CD4-positive, alpha-beta memory T cell (primary cell): Measurements from ENCODE around the gene HPD. TPM values are rescaled to one million over a fixed set of nuclear protein-coding genes. Genes with fewer than 3 reads are reported as not detected.
A peak's percentile ranks its signal among the peaks of the same experiment; 100 is the strongest.

Experiments
- CTCF ChIA-PET: fragments of 350-600 bp; sonication (Branson Sonifier 250); formaldehyde crosslinking; loops from one replicate; lab custom pipeline; 2021; ENCODE audit warnings: inconsistent platforms; ENCODE audit not compliant: partially characterized antibody; lab: Charles Lee
- POLR2A ChIA-PET: fragments of 350-600 bp; sonication (Branson Sonifier 250); formaldehyde crosslinking; loops from one replicate; lab custom pipeline; 2021; ENCODE audit not compliant: partially characterized antibody; lab: Charles Lee
- DNase-seq, 5 donors: peaks; one replicate each; pipeline versions ENCODE4 v3.0.0 to v3.0.0-alpha.2; 2020 to 2022; ENCODE audit warnings: mixed read lengths in 1 of 5
- H3K27ac ChIP-seq: one replicate; pipeline ENCODE4 v1.7.0; 2013; ENCODE audit warnings: low read depth, low read length
- H3K27me3 ChIP-seq: 2 replicates; pipeline ENCODE4 v1.7.0; 2013; ENCODE audit warnings: mild to moderate bottlenecking, low read length, moderate library complexity; ENCODE audit not compliant: insufficient read depth
- H3K36me3 ChIP-seq: 2 replicates; pipeline ENCODE4 v1.7.0; 2013; ENCODE audit warnings: mild to moderate bottlenecking, low read length, moderate library complexity; ENCODE audit not compliant: insufficient read depth
- H3K4me1 ChIP-seq: 2 replicates; pipeline ENCODE4 v1.7.0; 2013; ENCODE audit warnings: mild to moderate bottlenecking, low read length, moderate library complexity; ENCODE audit not compliant: insufficient read depth
- H3K4me3 ChIP-seq, 2 donors: one replicate each; pipeline ENCODE4 v1.7.0; 2013; ENCODE audit warnings: low read length in 2 of 2, mild to moderate bottlenecking in 1 of 2
- H3K9me3 ChIP-seq, 2 donors: one replicate each; pipeline ENCODE4 v1.7.0; 2013; ENCODE audit warnings: low read length in 2 of 2, control low read depth in 1 of 2; ENCODE audit not compliant: control insufficient read depth in 1 of 2
- H3K27ac Mint-ChIP-seq, 7 donors: one replicate each; pipeline ENCODE4 v1.8.0; 2020 to 2021; ENCODE audit warnings: mixed read lengths in 7 of 7, mild to moderate bottlenecking in 6 of 7, inconsistent platforms in 3 of 7, moderate library complexity in 3 of 7
- H3K27me3 Mint-ChIP-seq, 2 donors: one replicate each; pipeline ENCODE4 v1.8.0; 2020 to 2021; ENCODE audit warnings: mixed read lengths in 2 of 2
- H3K36me3 Mint-ChIP-seq, 2 donors: one replicate each; pipeline ENCODE4 v1.8.0; 2020 to 2021; ENCODE audit warnings: mixed read lengths in 2 of 2, inconsistent platforms in 1 of 2, mild to moderate bottlenecking in 1 of 2
- H3K4me1 Mint-ChIP-seq, 4 donors: one replicate each; pipeline ENCODE4 v1.8.0; 2020 to 2021; ENCODE audit warnings: mixed read lengths in 4 of 4, mild to moderate bottlenecking in 1 of 4
- H3K4me3 Mint-ChIP-seq, 8 donors: one replicate each; pipeline ENCODE4 v1.8.0; 2020 to 2021; ENCODE audit warnings: mixed read lengths in 8 of 8, mild to moderate bottlenecking in 7 of 8, moderate library complexity in 6 of 8, inconsistent platforms in 3 of 8
- H3K9me3 Mint-ChIP-seq, 8 donors: one replicate each; pipeline ENCODE4 v1.8.0; 2020 to 2021; ENCODE audit warnings: mixed read lengths in 8 of 8, mild to moderate bottlenecking in 5 of 8, inconsistent platforms in 3 of 8, moderate library complexity in 1 of 8
- intact Hi-C: fragments of 100-400 bp; cut with micrococcal nuclease; formaldehyde crosslinking; loops from one replicate; pipeline ENCODE4 v1.15.1; 2023
- polyA plus RNA-seq, 2 donors: library from polyadenylated mRNA; unstranded; fragments of 300-500 nt; fragmentation: Illumina TruSeq; gene quantifications; one replicate each; pipeline ENCODE4 v1.2.3, GENCODE V29; 2021
- total RNA-seq, 2 experiments: library from RNA; stranded (reverse); gene quantifications; one replicate each; pipeline ENCODE4 v1.2.3, GENCODE V29; 2021

HPD gene
- total and polyA plus RNA-seq, 4 experiments from 2014 or later, result not detected

GRCh38 chr12:121839993-121840761, 18.5 kb downstream of the HPD start:
- no peaks in the 10 kb centered on the region for H3K27me3 Mint-ChIP-seq
- CTCF ChIA-PET, result interaction anchor here (0.7 to 5.1 kb wide), 2 partner anchors 45 to 1657 kb away, joined by 3 to 51 read pairs; partner anchors contain the start of gene RHOF
- peaks cover 0 to 4% of the 10 kb centered on the region in 2 donors for H3K36me3 Mint-ChIP-seq
- no peaks in the 10 kb centered on the region for H3K9me3 Mint-ChIP-seq
- Histone ChIP-seq H3K27me3 (no peaks in the 10 kb centered on the region), H3K27ac (peak overlapping the region; percentile 46), H3K9me3 (no peaks in the 10 kb centered on the region), H3K4me1 (peaks cover 9% of the 10 kb centered on the region), H3K4me3 (peak overlapping the region; percentile 70 to 95), H3K36me3 (no peaks in the 10 kb centered on the region)
- DNase-seq, result no peak
- H3K4me3 Mint-ChIP-seq, result peak overlapping the region; percentile 96 to 99 (median 99)
- H3K4me1 Mint-ChIP-seq, result peaks cover 10 to 23% (median 14%) of the 10 kb centered on the region in 4 donors
- H3K27ac Mint-ChIP-seq, result peak overlapping the region; percentile 86 to 97 (median 93)
- POLR2A ChIA-PET, result interaction anchor here (1.2 to 3.6 kb wide), 7 partner anchors 14 to 146 kb away, joined by 3 to 33 read pairs (median 7); partner anchors contain the start of genes PSMD9 and SETD1B
- intact Hi-C loops, result loop anchor here (1.0 to 2.0 kb wide), 6 partner anchors 38 to 440 kb away; partner anchors contain the start of genes DIABLO, PSMD9, RNF34 and TMEM120B

GRCh38 chr12:121839106-121839992, 19.3 kb downstream of the HPD start:
- Histone ChIP-seq H3K36me3 (no peaks in the 10 kb centered on the region), H3K27ac (peak overlapping the region; percentile 46), H3K27me3 (no peaks in the 10 kb centered on the region), H3K9me3 (no peaks in the 10 kb centered on the region), H3K4me1 (peaks cover 9% of the 10 kb centered on the region), H3K4me3 (peak overlapping the region; percentile 70 to 95)
- Mint-ChIP-seq H3K36me3 (peaks cover 0 to 4% of the 10 kb centered on the region in 2 donors), H3K27me3 (no peaks in the 10 kb centered on the region), H3K4me1 (peaks cover 10 to 23% (median 14%) of the 10 kb centered on the region in 4 donors), H3K9me3 (no peaks in the 10 kb centered on the region), H3K27ac (peak overlapping the region; percentile 86 to 97 (median 93)), H3K4me3 (peak overlapping the region; percentile 96 to 99 (median 99))
- peak; percentile 99 to 100 (median 99) for DNase-seq
- ChIA-PET POLR2A (interaction anchor here (1.0 to 3.6 kb wide), 8 partner anchors 13 to 145 kb away, joined by 3 to 33 read pairs (median 9); partner anchors contain the start of genes PSMD9, RHOF and SETD1B), CTCF (interaction anchor here (0.6 to 5.1 kb wide), 6 partner anchors 11 to 79 kb away, joined by 3 to 51 read pairs (median 4); partner anchors contain the start of genes CFAP251 and RHOF)
- intact Hi-C loops, result loop anchor here (1.0 to 2.0 kb wide), 6 partner anchors 37 to 439 kb away; partner anchors contain the start of genes DIABLO, PSMD9, RNF34 and TMEM120B

- POLR2A ChIA-PET, result interaction anchor here (1.1 to 3.1 kb wide), 8 partner anchors 10 to 50 kb away, joined by 3 to 33 read pairs (median 6); partner anchors contain the start of genes RHOF and SETD1B
- no peaks in the 10 kb centered on the region for H3K27me3 Mint-ChIP-seq
- Histone ChIP-seq H3K27me3 (no peaks in the 10 kb centered on the region), H3K27ac (no peak overlapping the region), H3K4me3 (no peak overlapping the region), H3K36me3 (no peaks in the 10 kb centered on the region), H3K4me1 (peaks cover 9% of the 10 kb centered on the region), H3K9me3 (no peaks in the 10 kb centered on the region)
- intact Hi-C loops, result loop anchor here (2.0 kb wide), 1 partner anchor 43 kb away; no protein-coding TSS in a partner anchor
- H3K36me3 Mint-ChIP-seq, result peaks cover 0 to 4% of the 10 kb centered on the region in 2 donors
- CTCF ChIA-PET, result interaction anchor here (1.1 to 5.1 kb wide), 8 partner anchors 10 to 80 kb away, joined by 3 to 51 read pairs (median 4); partner anchors contain the start of genes CFAP251, PSMD9 and RHOF
- no peak overlapping the region for H3K27ac Mint-ChIP-seq
- peak overlapping the region in 1 of 8 donors; percentile 10 for H3K4me3 Mint-ChIP-seq
- no peak for DNase-seq
- H3K9me3 Mint-ChIP-seq, result no peaks in the 10 kb centered on the region
- H3K4me1 Mint-ChIP-seq, result peaks cover 11 to 18% (median 16%) of the 10 kb centered on the region in 4 donors
These were observed 20.5 kb downstream of the HPD start for GRCh38 chr12:121838126-121838525.

GRCh38 chr12:121837680-121838079, 21.0 kb downstream of the HPD start:
- ChIA-PET CTCF (interaction anchor here (1.3 to 5.1 kb wide), 6 partner anchors 10 to 51 kb away, joined by 3 to 51 read pairs (median 5); partner anchors contain the start of genes PSMD9 and RHOF), POLR2A (interaction anchor here (1.1 to 3.1 kb wide), 9 partner anchors 10 to 407 kb away, joined by 3 to 33 read pairs (median 5); partner anchors contain the start of gene SETD1B)
- no peaks in the 10 kb centered on the region for H3K27me3 Mint-ChIP-seq
- H3K4me1 Mint-ChIP-seq, result peaks cover 11 to 18% (median 15%) of the 10 kb centered on the region in 4 donors
- H3K9me3 Mint-ChIP-seq, result no peaks in the 10 kb centered on the region
- no peak overlapping the region for H3K27ac Mint-ChIP-seq
- no peaks in the 10 kb centered on the region for H3K9me3 ChIP-seq
- intact Hi-C loops, result loop anchor here (2.0 kb wide), 1 partner anchor 43 kb away; no protein-coding TSS in a partner anchor
- peaks cover 0 to 4% of the 10 kb centered on the region in 2 donors for H3K36me3 Mint-ChIP-seq
- H3K4me1 ChIP-seq, result peaks cover 9% of the 10 kb centered on the region
- no peak overlapping the region for H3K27ac ChIP-seq
- H3K4me3 ChIP-seq, result no peak overlapping the region
- H3K36me3 ChIP-seq, result no peaks in the 10 kb centered on the region
- no peak for DNase-seq
- no peaks in the 10 kb centered on the region for H3K27me3 ChIP-seq
- H3K4me3 Mint-ChIP-seq, result peak overlapping the region in 1 of 8 donors; percentile 20

- H3K9me3 ChIP-seq, result no peaks in the 10 kb centered on the region
- Mint-ChIP-seq H3K27ac (peak overlapping the region in 3 of 7 donors; percentile 18 to 32 (median 32)), H3K27me3 (no peaks in the 10 kb centered on the region), H3K36me3 (peaks cover 36 to 45% of the 10 kb centered on the region in 2 donors), H3K4me3 (no peak overlapping the region), H3K4me1 (peaks cover 0 to 6% (median 0%) of the 10 kb centered on the region in 4 donors), H3K9me3 (no peaks in the 10 kb centered on the region)
- DNase-seq, result no peak
- no peak overlapping the region for H3K27ac ChIP-seq
- intact Hi-C loops, result no loop called here
- no peak overlapping the region for H3K4me3 ChIP-seq
- H3K4me1 ChIP-seq, result no peaks in the 10 kb centered on the region
- no peaks in the 10 kb centered on the region for H3K27me3 ChIP-seq
- ChIA-PET POLR2A (interaction anchor here (0.7 to 3.2 kb wide), 2 partner anchors 37 to 676 kb away, joined by 3 to 9 read pairs; partner anchors contain the start of gene RHOF), CTCF (no interaction called here)
- peaks cover 50% of the 10 kb centered on the region for H3K36me3 ChIP-seq
These were observed 27.0 kb downstream of the HPD start for GRCh38 chr12:121831571-121832245.
